Measurements from ENCODE around the gene SYT5. TPM values are rescaled to one million over a fixed set of nuclear protein-coding genes. Genes with fewer than 3 reads are reported as not detected.
A peak's percentile ranks its signal among the peaks of the same experiment; 100 is the strongest.
"Not testable (repeated sequence)": the region's sequence is repeated elsewhere in the genome, so short reads cannot be mapped to it uniquely, and the experiment has no call there.

Gene SYT5
- total and polyA plus RNA-seq, 2 donors = 0.74 to 0.77 TPM

DNA sequence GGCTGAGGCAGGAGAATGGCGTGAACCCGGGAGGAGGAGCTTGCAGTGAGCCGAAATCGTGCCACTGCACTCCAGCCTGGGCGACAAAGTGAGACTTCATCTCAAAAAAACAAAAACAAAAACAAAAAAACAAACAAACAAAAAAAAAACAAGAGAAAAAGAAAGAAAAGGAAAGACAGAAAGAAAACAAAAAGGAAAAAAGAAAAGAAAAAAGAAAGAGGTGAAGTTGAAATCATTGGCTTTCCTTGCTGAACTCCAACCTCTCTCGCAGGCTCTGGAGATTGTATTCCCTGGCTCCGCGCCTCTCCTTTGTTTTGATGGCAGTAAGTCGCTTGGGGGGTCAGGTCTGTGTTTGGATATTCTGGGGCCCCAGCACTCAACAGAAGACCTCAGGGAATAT lies 7.8 kb downstream of the SYT5 start:
- DNase-seq (ENCODE audit: extremely low spot score); H3K36me3 ChIP-seq (ENCODE audit: insufficient read depth); H3K4me3 ChIP-seq (ENCODE audit: low read depth, low read length); H3K4me1 ChIP-seq (ENCODE audit: insufficient read depth); H3K27ac ChIP-seq (ENCODE audit: low read depth): not testable (repeated sequence)
- 57% methylated on average over 9 of the region's 9 CpGs for WGBS

- H3K4me1 ChIP-seq (ENCODE audit: insufficient read depth) = no peaks in the 10 kb centered on the region
- no peak overlapping the region for H3K4me3 ChIP-seq (ENCODE audit: low read depth, low read length)
- no peak overlapping the region for H3K27ac ChIP-seq (ENCODE audit: low read depth)
- no peaks in the 10 kb centered on the region for H3K36me3 ChIP-seq (ENCODE audit: insufficient read depth)
- WGBS = 82% methylated on average over 5 of the region's 5 CpGs
- DNase-seq (ENCODE audit: extremely low spot score) = no peak
These were observed 8.6 kb downstream of the SYT5 start for GRCh38 chr19:55171440-55171839.

- no peak overlapping the region for H3K4me3 ChIP-seq (ENCODE audit: low read depth, low read length)
- DNase-seq (ENCODE audit: extremely low spot score) = no peak
- no peak overlapping the region for H3K27ac ChIP-seq (ENCODE audit: low read depth)
- no peaks in the 10 kb centered on the region for H3K4me1 ChIP-seq (ENCODE audit: insufficient read depth)
- no peaks in the 10 kb centered on the region for H3K36me3 ChIP-seq (ENCODE audit: insufficient read depth)
- WGBS = 62% methylated on average over 4 of the region's 4 CpGs
These were observed 11.0 kb downstream of the SYT5 start for GRCh38 chr19:55169136-55169535.

GRCh38 chr19:55166530-55167268 lies 13.4 kb downstream of the SYT5 start, which contains the start of gene DNAAF3:
Gene DNAAF3, minus strand, starts transcription at chr19:55166613. Its CDS starts 200 bp downstream, at chr19:55166413.
- H3K4me1 ChIP-seq (ENCODE audit: insufficient read depth) = no peaks in the 10 kb centered on the region
- 2% methylated on average over 33 of the region's 33 CpGs for WGBS
- no peak within 1 kb of the TSS for H3K4me3 ChIP-seq (ENCODE audit: low read depth, low read length)
- H3K27ac ChIP-seq (ENCODE audit: low read depth) = no peak within 1 kb of the TSS
- DNase-seq (ENCODE audit: extremely low spot score) = peak; percentile 87
- no peaks in the 10 kb centered on the region for H3K36me3 ChIP-seq (ENCODE audit: insufficient read depth)

DNA sequence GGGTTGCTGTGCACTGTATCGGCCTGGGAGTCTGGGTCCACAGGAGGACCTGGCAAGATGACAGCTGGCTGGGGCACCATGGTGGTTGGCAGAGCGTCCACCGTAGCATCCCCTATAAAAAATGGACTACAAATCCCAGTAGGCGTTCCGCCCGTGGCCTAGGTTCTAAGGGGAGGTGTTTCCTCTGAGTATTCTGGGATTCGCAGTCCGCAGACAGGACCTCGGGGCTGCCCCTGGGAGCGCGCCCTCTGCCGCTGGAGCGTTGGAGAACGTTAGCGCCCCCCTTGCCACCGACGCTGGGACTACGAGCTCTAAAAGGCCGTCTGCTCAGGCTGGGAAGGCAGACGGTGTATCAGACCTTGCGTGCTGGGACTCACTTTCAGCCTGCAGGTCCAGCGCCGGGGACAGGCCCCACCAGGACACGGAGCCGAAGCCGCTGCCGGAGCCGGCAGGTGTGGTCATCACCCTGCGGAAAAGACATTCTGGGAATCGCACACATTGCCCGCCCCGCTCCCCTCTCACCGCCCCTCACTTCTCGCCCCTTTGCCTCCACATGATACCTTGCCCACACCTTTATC lies 14.0 kb downstream of the SYT5 start:
- H3K4me3 ChIP-seq (ENCODE audit: low read depth, low read length) = no peak overlapping the region
- H3K4me1 ChIP-seq (ENCODE audit: insufficient read depth) = no peaks in the 10 kb centered on the region
- H3K27ac ChIP-seq (ENCODE audit: low read depth) = no peak overlapping the region
- WGBS = 2% methylated on average over 34 of the region's 34 CpGs
- H3K36me3 ChIP-seq (ENCODE audit: insufficient read depth) = no peaks in the 10 kb centered on the region
- DNase-seq (ENCODE audit: extremely low spot score) = no peak

DNA sequence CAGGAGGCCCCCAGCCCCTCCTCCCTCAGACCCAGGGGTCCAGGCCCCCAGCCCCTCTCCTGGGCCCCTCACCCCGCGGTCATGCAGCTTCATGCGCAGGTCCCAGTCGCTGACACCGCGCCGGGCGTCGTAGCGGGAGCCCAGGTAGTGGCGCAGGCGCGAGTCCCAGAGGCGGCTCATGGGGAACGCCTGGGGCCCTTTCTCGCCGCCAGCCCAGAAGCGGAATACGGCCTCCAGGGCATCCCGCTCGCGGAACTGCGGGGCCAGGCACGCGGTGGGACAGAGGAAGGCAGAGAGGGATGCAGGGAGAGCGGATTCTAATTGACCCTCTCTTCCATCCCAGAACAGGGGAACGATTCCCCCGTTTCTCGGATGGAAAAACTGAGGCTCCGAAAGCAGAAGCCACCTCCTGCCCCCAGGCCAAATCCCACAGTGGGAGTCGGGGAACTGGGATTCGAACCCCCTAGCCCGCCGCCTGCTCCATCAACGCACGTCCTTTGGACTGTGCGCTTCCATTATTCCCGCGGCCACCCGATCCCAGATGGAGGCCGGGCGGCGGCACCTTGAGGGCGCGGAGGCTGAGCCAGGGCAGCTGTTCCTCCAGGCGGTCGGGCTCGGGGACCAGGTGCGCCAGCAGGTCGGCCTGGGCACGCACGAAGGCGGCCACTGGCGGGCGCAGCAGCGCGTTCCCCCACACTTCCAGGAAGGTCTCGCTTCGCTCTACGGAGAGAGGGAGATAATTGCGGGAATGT lies 18.3 kb downstream of the SYT5 start:
- Histone ChIP-seq H3K27ac (ENCODE audit: low read depth) (no peak overlapping the region), H3K36me3 (ENCODE audit: insufficient read depth) (no peaks in the 10 kb centered on the region), H3K4me1 (ENCODE audit: insufficient read depth) (no peaks in the 10 kb centered on the region), H3K4me3 (ENCODE audit: low read depth, low read length) (no peak overlapping the region)
- 22% methylated on average over 61 of the region's 61 CpGs for WGBS
- no peak for DNase-seq (ENCODE audit: extremely low spot score)

- DNase-seq (ENCODE audit: extremely low spot score) = no peak
- no peaks in the 10 kb centered on the region for H3K4me1 ChIP-seq (ENCODE audit: insufficient read depth)
- H3K27ac ChIP-seq (ENCODE audit: low read depth) = no peak overlapping the region
- 12% methylated on average over 32 of the region's 32 CpGs for WGBS
- H3K4me3 ChIP-seq (ENCODE audit: low read depth, low read length) = no peak overlapping the region
- no peaks in the 10 kb centered on the region for H3K36me3 ChIP-seq (ENCODE audit: insufficient read depth)
These were observed 19.1 kb downstream of the SYT5 start for GRCh38 chr19:55160986-55161365.

GRCh38 chr19:55160128-55160985 lies 19.7 kb downstream of the SYT5 start:
- no peak for DNase-seq (ENCODE audit: extremely low spot score)
- Histone ChIP-seq H3K4me3 (ENCODE audit: low read depth, low read length) (no peak overlapping the region), H3K27ac (ENCODE audit: low read depth) (no peak overlapping the region), H3K36me3 (ENCODE audit: insufficient read depth) (no peaks in the 10 kb centered on the region), H3K4me1 (ENCODE audit: insufficient read depth) (no peaks in the 10 kb centered on the region)
- 2% methylated on average over 33 of the region's 33 CpGs for WGBS

- DNase-seq (ENCODE audit: extremely low spot score) = no peak
- Histone ChIP-seq H3K36me3 (ENCODE audit: insufficient read depth) (no peaks in the 10 kb centered on the region), H3K4me3 (ENCODE audit: low read depth, low read length) (no peak overlapping the region), H3K27ac (ENCODE audit: low read depth) (no peak overlapping the region), H3K4me1 (ENCODE audit: insufficient read depth) (no peaks in the 10 kb centered on the region)
- WGBS = 48% methylated on average over 18 of the region's 18 CpGs
These were observed 21.0 kb downstream of the SYT5 start for GRCh38 chr19:55158848-55159749.

DNA sequence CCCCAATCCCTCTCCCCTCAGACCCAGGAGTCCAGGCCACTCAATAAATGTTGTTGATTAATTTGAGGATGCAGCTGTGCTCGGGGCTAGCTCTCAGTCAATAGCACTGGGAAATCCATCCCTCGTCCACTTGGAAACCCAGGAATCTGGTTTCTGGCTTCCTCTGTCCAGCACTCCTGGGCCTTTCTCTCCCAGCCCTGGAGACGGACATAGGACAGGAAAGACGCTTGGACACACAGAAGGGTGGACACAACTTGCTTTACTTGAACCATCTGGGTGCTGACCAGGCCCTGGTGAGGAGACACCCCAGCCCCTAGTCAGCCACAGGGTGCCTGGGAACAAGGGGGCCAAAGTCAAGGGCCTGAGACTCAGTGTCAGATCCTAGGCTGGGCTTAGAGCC lies 21.7 kb downstream of the SYT5 start:
- DNase-seq (ENCODE audit: extremely low spot score) = no peak
- H3K4me3 ChIP-seq (ENCODE audit: low read depth, low read length) = no peak overlapping the region
- H3K27ac ChIP-seq (ENCODE audit: low read depth) = no peak overlapping the region
- H3K4me1 ChIP-seq (ENCODE audit: insufficient read depth) = no peaks in the 10 kb centered on the region
- 58% methylated on average over 4 of the region's 4 CpGs for WGBS
- H3K36me3 ChIP-seq (ENCODE audit: insufficient read depth) = no peaks in the 10 kb centered on the region

DNA sequence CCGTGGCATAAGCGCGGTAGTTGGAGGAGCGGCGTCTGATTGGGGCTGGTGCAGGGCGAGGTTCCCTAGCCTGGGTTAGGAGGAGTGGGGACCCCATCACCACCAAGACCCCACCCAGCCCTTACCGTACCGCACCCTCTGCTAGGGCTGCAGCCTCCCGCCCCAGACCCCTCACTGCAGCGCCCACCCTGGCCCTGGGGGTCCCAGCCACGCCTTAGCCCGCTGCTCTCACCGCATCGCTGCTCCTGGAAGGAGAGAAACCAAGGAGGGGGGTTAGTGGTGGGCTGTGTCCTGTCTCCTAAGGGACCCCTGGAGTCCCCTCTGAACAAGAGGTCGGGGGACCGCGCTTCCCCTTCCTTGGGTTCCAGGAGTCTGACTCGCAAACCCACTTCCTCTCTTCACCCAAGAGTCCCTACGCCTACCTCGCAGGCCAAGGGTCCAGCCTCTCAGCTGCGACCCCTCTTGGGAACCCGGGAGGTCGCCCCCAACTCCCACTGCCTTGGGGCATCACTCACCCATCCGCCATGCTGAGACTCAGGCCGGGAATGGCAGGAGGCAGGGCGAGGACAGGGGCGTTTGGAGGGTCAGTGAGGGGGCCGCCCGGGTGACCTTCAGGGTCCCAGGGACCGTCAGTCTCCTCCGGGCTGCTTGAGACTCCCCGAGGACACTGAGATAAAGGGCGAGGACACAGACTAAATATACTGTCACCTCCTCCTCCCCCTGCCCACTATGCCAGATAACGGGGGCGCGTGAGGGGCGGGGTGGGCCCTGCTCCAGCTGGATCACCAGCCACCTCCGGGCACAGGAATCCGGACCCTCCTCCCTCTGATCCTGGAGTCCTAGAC lies 22.8 kb downstream of the SYT5 start, which contains the start of gene TNNI3:
Gene TNNI3, minus strand, starts transcription at position 669 of the 845 bp plus-strand sequence. Its CDS starts 143 bp downstream, at position 526.
- H3K4me3 ChIP-seq (ENCODE audit: low read depth, low read length) = no peak within 1 kb of the TSS
- DNase-seq (ENCODE audit: extremely low spot score) = no peak
- H3K36me3 ChIP-seq (ENCODE audit: insufficient read depth) = no peaks in the 10 kb centered on the region
- WGBS = 41% methylated on average over 39 of the region's 39 CpGs
- H3K4me1 ChIP-seq (ENCODE audit: insufficient read depth) = no peaks in the 10 kb centered on the region
- H3K27ac ChIP-seq (ENCODE audit: low read depth) = no peak within 1 kb of the TSS
